Stimulated activated CD8-positive, alpha-beta memory T cell treated with anti-CD3 and anti-CD28 coated beads, Interleukin-7, amount 100 ng/mL, for 24 hours (primary cell): ENCODE data around the gene UBE2G2.

ENCODE experiments used
- DNase-seq: peaks from one replicate; pipeline ENCODE4 v3.0.0-alpha.2; 2020; ENCODE audit warnings: low read depth

The UBE2G2 gene

GRCh38 chr21:44749116-44749758, 52.4 kb downstream of the UBE2G2 start:
- DNase-seq: no peak

- no peak for DNase-seq
These were observed 53.0 kb downstream of the UBE2G2 start for GRCh38 chr21:44748621-44749020.

- DNase-seq: no peak
These were observed 59.0 kb downstream of the UBE2G2 start for GRCh38 chr21:44742418-44743153.

GRCh38 chr21:44741921-44742320, 59.7 kb downstream of the UBE2G2 start:
- no peak for DNase-seq

- no peak for DNase-seq
These were observed 60.9 kb downstream of the UBE2G2 start for GRCh38 chr21:44740742-44741141.

GRCh38 chr21:44739316-44739715, 62.3 kb downstream of the UBE2G2 start:
- no peak for DNase-seq

- DNase-seq: no peak
These were observed 63.0 kb downstream of the UBE2G2 start for GRCh38 chr21:44738621-44739020.

- no peak for DNase-seq
These were observed 63.8 kb downstream of the UBE2G2 start for GRCh38 chr21:44737706-44738354.

- DNase-seq: no peak
These were observed 65.2 kb downstream of the UBE2G2 start for GRCh38 chr21:44736291-44737004.

- no peak for DNase-seq
These were observed 65.8 kb downstream of the UBE2G2 start for GRCh38 chr21:44735821-44736220.

- DNase-seq: no peak
These were observed 66.8 kb downstream of the UBE2G2 start for GRCh38 chr21:44734841-44735240.

GRCh38 chr21:44734026-44734745, 67.4 kb downstream of the UBE2G2 start:
- DNase-seq: no peak

- DNase-seq: no peak
These were observed 68.7 kb downstream of the UBE2G2 start for GRCh38 chr21:44732956-44733355.

- no peak for DNase-seq
These were observed 69.4 kb downstream of the UBE2G2 start for GRCh38 chr21:44732263-44732662.

GRCh38 chr21:44730951-44731579, 70.6 kb downstream of the UBE2G2 start:
- DNase-seq: no peak

- DNase-seq: no peak
These were observed 71.6 kb downstream of the UBE2G2 start for GRCh38 chr21:44730028-44730395.

- no peak for DNase-seq
These were observed 72.1 kb downstream of the UBE2G2 start for GRCh38 chr21:44729336-44730027.

GRCh38 chr21:44728716-44729115, 72.9 kb downstream of the UBE2G2 start:
- no peak for DNase-seq

GRCh38 chr21:44727757-44728156, 73.9 kb downstream of the UBE2G2 start:
- no peak for DNase-seq

GRCh38 chr21:44727321-44727720, 74.3 kb downstream of the UBE2G2 start:
- no peak for DNase-seq

- DNase-seq: no peak
These were observed 74.8 kb downstream of the UBE2G2 start for GRCh38 chr21:44726826-44727225.
